H9 (cell line): ENCODE data around the gene TECRL. TPM values are rescaled to one million over a fixed set of nuclear protein-coding genes. Genes with fewer than 3 reads are reported as not detected.

Experiments
- DNase-seq: peaks from one replicate; pipeline ENCODE4 v3.0.0-alpha.2; 2017
- H2AFZ ChIP-seq: one replicate; pipeline ENCODE4 v1.6.1; 2013; ENCODE audit warnings: mild to moderate bottlenecking, low read length, control low read depth, moderate library complexity
- H2AK5ac ChIP-seq: 2 replicates; pipeline ENCODE4 v1.6.1; 2013; ENCODE audit warnings: low read length, control low read depth, mixed read lengths; ENCODE audit not compliant: insufficient read length
- H2BK120ac ChIP-seq: one replicate; pipeline ENCODE4 v1.6.1; 2013; ENCODE audit warnings: low read depth, mild to moderate bottlenecking, low read length, control low read depth, inconsistent platforms; ENCODE audit not compliant: poor library complexity, severe bottlenecking
- H2BK12ac ChIP-seq: 2 replicates; pipeline ENCODE4 v1.6.1; 2013; ENCODE audit warnings: low read length, control low read depth, mixed read lengths, low read depth; ENCODE audit not compliant: insufficient read length
- H2BK15ac ChIP-seq: 2 replicates; pipeline ENCODE4 v1.6.1; 2013; ENCODE audit warnings: low read depth, low read length, control low read depth
- H2BK20ac ChIP-seq: one replicate; pipeline ENCODE4 v1.6.1; 2013; ENCODE audit warnings: low read depth, mild to moderate bottlenecking, low read length, control low read depth, inconsistent platforms; ENCODE audit not compliant: poor library complexity, severe bottlenecking
- H2BK5ac ChIP-seq: 2 replicates; pipeline ENCODE4 v1.6.1; 2013; ENCODE audit warnings: low read length, control low read depth, mixed read lengths; ENCODE audit not compliant: insufficient read length
- H3K14ac ChIP-seq: 2 replicates; pipeline ENCODE4 v1.6.1; 2013; ENCODE audit warnings: low read length, control low read depth; ENCODE audit not compliant: insufficient read depth
- H3K18ac ChIP-seq: 2 replicates; pipeline ENCODE4 v1.6.1; 2013; ENCODE audit warnings: low read depth, mild to moderate bottlenecking, mixed read lengths, low read length, control low read depth; ENCODE audit not compliant: insufficient read length
- H3K23ac ChIP-seq: 2 replicates; pipeline ENCODE4 v1.6.1; 2013; ENCODE audit warnings: low read length, control low read depth, mixed read lengths, low read depth; ENCODE audit not compliant: insufficient read length
- H3K23me2 ChIP-seq: 2 replicates; pipeline ENCODE4 v1.6.1; 2013; ENCODE audit warnings: low read depth, mild to moderate bottlenecking, mixed read lengths, low read length, control low read depth; ENCODE audit not compliant: insufficient read length, poor library complexity, severe bottlenecking
- H3K27ac ChIP-seq: 2 replicates; pipeline ENCODE4 v1.5.1; 2013; ENCODE audit warnings: low read length, control low read depth, mixed read lengths, low read depth; ENCODE audit not compliant: insufficient read length
- H3K27me3 ChIP-seq: 2 replicates; pipeline ENCODE4 v1.6.1; 2013; ENCODE audit warnings: low read length, control low read depth, inconsistent platforms; ENCODE audit not compliant: insufficient read depth
- H3K4ac ChIP-seq: 2 replicates; pipeline ENCODE4 v1.6.1; 2013; ENCODE audit warnings: low read depth, mild to moderate bottlenecking, control low read depth, inconsistent platforms, low read length, moderate library complexity
- H3K4me1 ChIP-seq: 2 replicates; pipeline ENCODE4 v1.6.1; 2013; ENCODE audit warnings: low read length, control low read depth, inconsistent platforms; ENCODE audit not compliant: insufficient read depth
- H3K4me2 ChIP-seq: 2 replicates; pipeline ENCODE4 v1.6.1; 2013; ENCODE audit warnings: low read length, control low read depth, mixed read lengths; ENCODE audit not compliant: insufficient read length, insufficient read depth
- H3K56ac ChIP-seq: 2 replicates; pipeline ENCODE4 v1.6.1; 2013; ENCODE audit warnings: low read depth, mild to moderate bottlenecking, mixed read lengths, low read length, control low read depth; ENCODE audit not compliant: insufficient read length
- H3K79me1 ChIP-seq: 2 replicates; pipeline ENCODE4 v1.6.1; 2013; ENCODE audit warnings: low read depth, mild to moderate bottlenecking, moderate library complexity, low read length, control low read depth, inconsistent platforms; ENCODE audit not compliant: insufficient read depth, poor library complexity, severe bottlenecking
- H3K79me2 ChIP-seq: 2 replicates; pipeline ENCODE4 v1.6.1; 2013; ENCODE audit warnings: low read length, control low read depth, inconsistent platforms; ENCODE audit not compliant: insufficient read depth
- H3K9ac ChIP-seq: 2 replicates; pipeline ENCODE4 v1.6.1; 2013; ENCODE audit warnings: low read length, control low read depth, mixed read lengths; ENCODE audit not compliant: insufficient read length; ENCODE audit errors: extremely low read depth
- H3K9me3 ChIP-seq: one replicate; pipeline ENCODE4 v1.6.1; 2013; ENCODE audit warnings: low read depth, low read length, inconsistent platforms; ENCODE audit not compliant: control insufficient read depth
- H3T11ph ChIP-seq: one replicate; pipeline ENCODE4 v1.6.1; 2013; ENCODE audit warnings: mild to moderate bottlenecking, low read length, control low read depth, inconsistent platforms
- H4K20me1 ChIP-seq: one replicate; pipeline ENCODE4 v1.6.1; 2013; ENCODE audit not compliant: control insufficient read depth, insufficient read length, insufficient read depth
- H4K5ac ChIP-seq: 2 replicates; pipeline ENCODE4 v1.6.1; 2013; ENCODE audit warnings: low read depth, mild to moderate bottlenecking, mixed read lengths, low read length, control low read depth; ENCODE audit not compliant: insufficient read length
- H4K8ac ChIP-seq: replicated peaks from 2 replicates; pipeline ENCODE4 v1.6.1; 2013; ENCODE audit warnings: low read length, control low read depth, mixed read lengths, low read depth; ENCODE audit not compliant: insufficient read length
- H4K91ac ChIP-seq: 2 replicates; pipeline ENCODE4 v1.6.1; 2013; ENCODE audit warnings: low read depth, mild to moderate bottlenecking, moderate library complexity, mixed read lengths, low read length, control low read depth; ENCODE audit not compliant: insufficient read length
- H3K27ac Mint-ChIP-seq, 3 experiments: 2 replicates in 2 of 3; 3 replicates in 1 of 3; pipeline ENCODE4 v1.8.0; 2020 to 2021; ENCODE audit warnings: mixed read lengths in 3 of 3, mild to moderate bottlenecking in 1 of 3, moderate library complexity in 1 of 3
- H3K27me3 Mint-ChIP-seq: 2 replicates; pipeline ENCODE4 v1.8.0; 2021; ENCODE audit warnings: low read depth, mild to moderate bottlenecking, moderate library complexity, mixed read lengths
- H3K36me3 Mint-ChIP-seq, 3 experiments: 2 replicates in 2 of 3; 3 replicates in 1 of 3; pipeline ENCODE4 v1.8.0; 2020 to 2021; ENCODE audit warnings: low read depth in 3 of 3, mixed read lengths in 3 of 3; ENCODE audit not compliant: insufficient read depth in 1 of 3
- H3K4me1 Mint-ChIP-seq, 2 experiments: 2 replicates each; pipeline ENCODE4 v1.8.0; 2020; ENCODE audit warnings: mixed read lengths in 2 of 2
- H3K4me3 Mint-ChIP-seq, 2 experiments: 2 replicates in 1 of 2; 3 replicates in 1 of 2; pipeline ENCODE4 v1.8.0; 2020 to 2021; ENCODE audit warnings: mild to moderate bottlenecking in 2 of 2, mixed read lengths in 2 of 2, moderate library complexity in 1 of 2
- H3K9me3 Mint-ChIP-seq, 2 experiments: 2 replicates in 1 of 2; 3 replicates in 1 of 2; pipeline ENCODE4 v1.8.0; 2020; ENCODE audit warnings: mild to moderate bottlenecking in 2 of 2, mixed read lengths in 2 of 2, moderate library complexity in 1 of 2
- WGBS: extraction: QIAGEN DNeasy Blood & Tissue Kit; methylation state at CpG from one replicate; pipeline ENCODE4 v1.1.7; 2013; ENCODE audit warnings: missing lambda C conversion rate, low lambda C conversion rate, mixed read lengths; ENCODE audit not compliant: insufficient read length; ENCODE audit errors: extremely low coverage; 5-methylcytosine and 5-hydroxymethylcytosine counted together
- total RNA-seq: library from RNA; stranded (reverse); gene quantifications from 2 replicates; pipeline ENCODE4 v1.2.1, GENCODE V29; 2021
- TF ChIP-seq, protein P1 (sequence below): fragments of 200-600 bp; sonication (generic); conservative IDR thresholded peaks from 3 replicates; pipeline ENCODE4 v1.8.0; 2021; ENCODE audit warnings: antibody characterized with exemption, mild to moderate bottlenecking

Gene TECRL
- total RNA-seq, 1 experiment from 2014 or later = not detected

- H3K27ac Mint-ChIP-seq = no peak overlapping the region
- H3K79me1 ChIP-seq = no peaks in the 10 kb centered on the region
- no peak overlapping the region for H2BK120ac ChIP-seq
- no peaks in the 10 kb centered on the region; a peak in 1 of 5 replicates for H3K9me3 Mint-ChIP-seq
- H3K4me1 Mint-ChIP-seq = no peaks in the 10 kb centered on the region
- H3K9ac ChIP-seq = no peak overlapping the region
- no peak overlapping the region for H3K4me3 Mint-ChIP-seq
- H3K23me2 ChIP-seq = no peaks in the 10 kb centered on the region
- H4K8ac ChIP-seq = no peak overlapping the region
- no peak overlapping the region for H2BK5ac ChIP-seq
- H3K4me1 ChIP-seq = no peaks in the 10 kb centered on the region
- WGBS = no CpG with 5 or more reads among the region's 11 CpGs
- H3K14ac ChIP-seq = no peak overlapping the region
- no peaks in the 10 kb centered on the region for H3K36me3 Mint-ChIP-seq
- H2BK20ac ChIP-seq = no peak overlapping the region
- no peak overlapping the region for H2BK15ac ChIP-seq
- H4K91ac ChIP-seq = no peak overlapping the region
- no peak overlapping the region for H3K27ac ChIP-seq
- no peaks in the 10 kb centered on the region for H3K27me3 Mint-ChIP-seq
- TF ChIP-seq, protein P1, sequence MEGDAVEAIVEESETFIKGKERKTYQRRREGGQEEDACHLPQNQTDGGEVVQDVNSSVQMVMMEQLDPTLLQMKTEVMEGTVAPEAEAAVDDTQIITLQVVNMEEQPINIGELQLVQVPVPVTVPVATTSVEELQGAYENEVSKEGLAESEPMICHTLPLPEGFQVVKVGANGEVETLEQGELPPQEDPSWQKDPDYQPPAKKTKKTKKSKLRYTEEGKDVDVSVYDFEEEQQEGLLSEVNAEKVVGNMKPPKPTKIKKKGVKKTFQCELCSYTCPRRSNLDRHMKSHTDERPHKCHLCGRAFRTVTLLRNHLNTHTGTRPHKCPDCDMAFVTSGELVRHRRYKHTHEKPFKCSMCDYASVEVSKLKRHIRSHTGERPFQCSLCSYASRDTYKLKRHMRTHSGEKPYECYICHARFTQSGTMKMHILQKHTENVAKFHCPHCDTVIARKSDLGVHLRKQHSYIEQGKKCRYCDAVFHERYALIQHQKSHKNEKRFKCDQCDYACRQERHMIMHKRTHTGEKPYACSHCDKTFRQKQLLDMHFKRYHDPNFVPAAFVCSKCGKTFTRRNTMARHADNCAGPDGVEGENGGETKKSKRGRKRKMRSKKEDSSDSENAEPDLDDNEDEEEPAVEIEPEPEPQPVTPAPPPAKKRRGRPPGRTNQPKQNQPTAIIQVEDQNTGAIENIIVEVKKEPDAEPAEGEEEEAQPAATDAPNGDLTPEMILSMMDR = no peak
- H2BK12ac ChIP-seq = no peak overlapping the region
- H4K20me1 ChIP-seq = no peaks in the 10 kb centered on the region
- no peak overlapping the region for H3K4ac ChIP-seq
- no peak overlapping the region for H2AFZ ChIP-seq
- no peak for DNase-seq
- H2AK5ac ChIP-seq = no peak overlapping the region
- no peak overlapping the region for H3K56ac ChIP-seq
- no peak overlapping the region for H4K5ac ChIP-seq
- no peaks in the 10 kb centered on the region for H3K79me2 ChIP-seq
- no peaks in the 10 kb centered on the region for H3K27me3 ChIP-seq
- H3K23ac ChIP-seq = no peak overlapping the region
- H3K18ac ChIP-seq = no peak overlapping the region
- no peak overlapping the region for H3T11ph ChIP-seq
- H3K4me2 ChIP-seq = no peak overlapping the region
- H3K9me3 ChIP-seq = no peaks in the 10 kb centered on the region
These were observed 3.5 kb downstream of the TECRL start for GRCh38 chr4:64405761-64406160.
